Measurements from ENCODE around the gene ARVCF.

GRCh38 chr22:20058989-20059770 lies 42.6 kb upstream of the ARVCF start:
- TF ChIP-seq CTCF (IDR thresholded peaks at IDR 0.05) (no peak), POLR2A (IDR thresholded peaks at IDR 0.05) (no peak), EP300 (IDR thresholded peaks at IDR 0.05) (no peak)
